Body of pancreas (tissue), 4 donors: ENCODE data around the gene CCDC70. TPM values are rescaled to one million over a fixed set of nuclear protein-coding genes. Genes with fewer than 3 reads are reported as not detected.

Experiments used
- ATAC-seq: fragments of 150-250 bp; one replicate; pipeline ENCODE4 v1.9.1; 2016
- DNase-seq, 4 donors: peaks; one replicate each; pipeline ENCODE4 v3.0.0-alpha.2; 2019
- H3K27ac ChIP-seq, 4 donors: fragments of 200-600 bp; sonication (generic); 1 replicate in 3 of 4; 2 replicates in 1 of 4; pipeline versions ENCODE4 v1.5.1 to v1.6.1; 2016 to 2019; ENCODE audit warnings: mild to moderate bottlenecking in 1 of 4, mixed read lengths in 1 of 4, moderate library complexity in 1 of 4
- H3K27me3 ChIP-seq, 2 donors: fragments of 200-600 bp; sonication (generic); one replicate each; pipeline ENCODE4 v1.6.0; 2016; ENCODE audit warnings: mild to moderate bottlenecking in 1 of 2
- H3K36me3 ChIP-seq, 2 donors: fragments of 200-600 bp; sonication (generic); replicated peaks in 1 of 2; 2 replicates each; pipeline ENCODE4 v1.5.1; 2016; ENCODE audit warnings: low read depth in 2 of 2; ENCODE audit not compliant: insufficient read depth in 1 of 2
- H3K4me1 ChIP-seq: fragments of 200-600 bp; sonication (generic); one replicate; pipeline ENCODE4 v1.6.0; 2016
- H3K4me3 ChIP-seq, 2 donors: fragments of 200-600 bp; sonication (generic); 1 replicate in 1 of 2; 2 replicates in 1 of 2; pipeline ENCODE4 v1.5.1; 2016 to 2019
- H3K9me3 ChIP-seq, 3 donors: fragments of 200-600 bp; sonication (generic); 1 replicate in 2 of 3; 2 replicates in 1 of 3; pipeline ENCODE4 v1.5.1; 2016
- CTCF ChIP-seq, 7 experiments: fragments of 450-650 bp in 4 of 7; fragments of 200-600 bp in 3 of 7; sonication (generic) in 3 of 7; IDR thresholded peaks; one replicate each; pipeline ENCODE4 v1.5.1; 2016 to 2019; ENCODE audit warnings: antibody characterized with exemption in 7 of 7
- POLR2A ChIP-seq, 3 donors: fragments of 450-650 bp; IDR thresholded peaks; one replicate each; pipeline ENCODE4 v1.6.1; 2016; ENCODE audit warnings: antibody characterized with exemption in 3 of 3, mild to moderate bottlenecking in 2 of 3
- WGBS, 2 donors: methylation state at CpG; one replicate each; pipeline ENCODE4 v1.1.5; 2017; 5-methylcytosine and 5-hydroxymethylcytosine counted together
- intact Hi-C: fragments of 100-400 bp; cut with DNase I; formaldehyde crosslinking; loops from one replicate; pipeline ENCODE4 v1.15.1; 2023
- total RNA-seq, 2 donors: library from RNA; depleted of rRNA; stranded (reverse); fragments of >200 nt; gene quantifications; one replicate each; pipeline ENCODE4 v1.1.0, GENCODE V29; 2016

CCDC70 gene
- total RNA-seq, 2 donors from 2014 or later: not detected

GRCh38 chr13:51870616-51871015 is 8.8 kb downstream of the CCDC70 start:
- 68 to 83% methylated on average over 3 of the region's 3 CpGs for WGBS, 2 donors
- intact Hi-C loops: no loop called here

GRCh38 chr13:51873117-51873798 is 11.5 kb downstream of the CCDC70 start:
- Histone ChIP-seq H3K4me1 (no peaks in the 10 kb centered on the region), H3K9me3 (no peaks in the 10 kb centered on the region), H3K36me3 (no peaks in the 10 kb centered on the region), H3K4me3 (no peak overlapping the region), H3K27ac (no peak overlapping the region), H3K27me3 (no peaks in the 10 kb centered on the region)
- WGBS, 2 donors: 87 to 92% methylated on average over 6 of the region's 6 CpGs
- ATAC-seq: no peak
- no peak for DNase-seq
- intact Hi-C loops: no loop called here
- TF ChIP-seq POLR2A (IDR thresholded peaks at IDR 0.05) (no peak), CTCF (IDR thresholded peaks at IDR 0.05) (no peak)

More at GRCh38 chr13:51870616-51871015, 8.8 kb downstream of the CCDC70 start:
- DNase-seq (no peak), ATAC-seq (no peak)
- no peak overlapping the region for H3K27ac ChIP-seq
- H3K27me3 ChIP-seq: no peaks in the 10 kb centered on the region
- no peaks in the 10 kb centered on the region for H3K4me1 ChIP-seq
- no peaks in the 10 kb centered on the region for H3K36me3 ChIP-seq
- H3K9me3 ChIP-seq: no peaks in the 10 kb centered on the region
- TF ChIP-seq CTCF (IDR thresholded peaks at IDR 0.05): no peak
- no peak for TF ChIP-seq POLR2A (IDR thresholded peaks at IDR 0.05)
- H3K4me3 ChIP-seq: no peak overlapping the region

- H3K4me3 ChIP-seq: no peak overlapping the region
- 88 to 100% methylated on average over 1 of the region's 1 CpG for WGBS, 2 donors
- no peak for DNase-seq
- no peaks in the 10 kb centered on the region for H3K36me3 ChIP-seq
- intact Hi-C loops: no loop called here
- no peak for TF ChIP-seq POLR2A (IDR thresholded peaks at IDR 0.05)
- no peak for TF ChIP-seq CTCF (IDR thresholded peaks at IDR 0.05)
- ATAC-seq: no peak
- no peaks in the 10 kb centered on the region for H3K9me3 ChIP-seq
- no peaks in the 10 kb centered on the region for H3K27me3 ChIP-seq
- no peaks in the 10 kb centered on the region for H3K4me1 ChIP-seq
- H3K27ac ChIP-seq: no peak overlapping the region
Observed at GRCh38 chr13:51873837-51874236, 12.1 kb downstream of the CCDC70 start.

- ATAC-seq: no peak
- no peaks in the 10 kb centered on the region for H3K9me3 ChIP-seq
- no peak overlapping the region for H3K27ac ChIP-seq
- no peaks in the 10 kb centered on the region for H3K4me1 ChIP-seq
- 82 to 85% methylated on average over 11 of the region's 11 CpGs for WGBS, 2 donors
- no peaks in the 10 kb centered on the region for H3K27me3 ChIP-seq
- no peak overlapping the region for H3K4me3 ChIP-seq
- DNase-seq: no peak
- no peaks in the 10 kb centered on the region for H3K36me3 ChIP-seq
- TF ChIP-seq POLR2A (IDR thresholded peaks at IDR 0.05) (no peak), CTCF (IDR thresholded peaks at IDR 0.05) (no peak)
- intact Hi-C loops: no loop called here
Observed at GRCh38 chr13:51874651-51875050, 12.9 kb downstream of the CCDC70 start.

- H3K4me3 ChIP-seq: no peak overlapping the region
- H3K9me3 ChIP-seq: no peaks in the 10 kb centered on the region
- ATAC-seq (no peak), DNase-seq (no peak)
- no peaks in the 10 kb centered on the region for H3K4me1 ChIP-seq
- intact Hi-C loops: no loop called here
- no peak overlapping the region for H3K27ac ChIP-seq
- H3K36me3 ChIP-seq: no peaks in the 10 kb centered on the region
- H3K27me3 ChIP-seq: no peaks in the 10 kb centered on the region
- 88 to 89% methylated on average over 4 of the region's 4 CpGs for WGBS, 2 donors
- TF ChIP-seq CTCF (IDR thresholded peaks at IDR 0.05): no peak
- no peak for TF ChIP-seq POLR2A (IDR thresholded peaks at IDR 0.05)
Observed at GRCh38 chr13:51879133-51879532, 17.4 kb downstream of the CCDC70 start.
